Limb (tissue), 2 donors: Measurements from ENCODE around the gene EGF.
"Not testable (repeated sequence)": the region's sequence is repeated elsewhere in the genome, so short reads cannot be mapped to it uniquely, and the experiment has no call there.

Experiments
- DNase-seq, 2 donors: peaks; one replicate each; pipeline ENCODE4 v3.0.0-alpha.2; 2016; ENCODE audit errors: extremely low spot score in 2 of 2

EGF gene

DNA sequence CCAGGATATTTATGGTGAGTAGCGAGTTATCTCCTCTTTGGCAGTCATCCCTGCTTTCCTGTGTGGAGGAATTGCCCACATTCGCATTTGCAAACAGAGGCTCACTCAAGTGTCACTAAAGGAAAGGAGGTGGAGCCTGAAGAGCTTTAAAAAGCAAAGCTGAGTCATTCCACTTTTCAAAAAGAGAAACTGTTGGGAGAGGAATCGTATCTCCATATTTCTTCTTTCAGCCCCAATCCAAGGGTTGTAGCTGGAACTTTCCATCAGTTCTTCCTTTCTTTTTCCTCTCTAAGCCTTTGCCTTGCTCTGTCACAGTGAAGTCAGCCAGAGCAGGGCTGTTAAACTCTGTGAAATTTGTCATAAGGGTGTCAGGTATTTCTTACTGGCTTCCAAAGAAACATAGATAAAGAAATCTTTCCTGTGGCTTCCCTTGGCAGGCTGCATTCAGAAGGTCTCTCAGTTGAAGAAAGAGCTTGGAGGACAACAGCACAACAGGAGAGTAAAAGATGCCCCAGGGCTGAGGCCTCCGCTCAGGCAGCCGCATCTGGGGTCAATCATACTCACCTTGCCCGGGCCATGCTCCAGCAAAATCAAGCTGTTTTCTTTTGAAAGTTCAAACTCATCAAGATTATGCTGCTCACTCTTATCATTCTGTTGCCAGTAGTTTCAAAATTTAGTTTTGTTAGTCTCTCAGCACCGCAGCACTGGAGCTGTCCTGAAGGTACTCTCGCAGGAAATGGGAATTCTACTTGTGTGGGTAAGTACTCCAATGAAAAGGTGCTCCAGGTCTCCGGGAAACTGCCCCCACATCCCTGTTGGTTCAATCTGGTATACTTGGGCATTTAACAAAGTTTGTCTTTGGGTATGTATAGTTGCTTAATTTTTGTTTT, at the start of gene EGF:
Gene EGF (plus strand): TSS at position 178 of the 890 bp plus-strand sequence. CDS start 453 bp downstream, at position 631.
- DNase-seq, result no peak

DNA sequence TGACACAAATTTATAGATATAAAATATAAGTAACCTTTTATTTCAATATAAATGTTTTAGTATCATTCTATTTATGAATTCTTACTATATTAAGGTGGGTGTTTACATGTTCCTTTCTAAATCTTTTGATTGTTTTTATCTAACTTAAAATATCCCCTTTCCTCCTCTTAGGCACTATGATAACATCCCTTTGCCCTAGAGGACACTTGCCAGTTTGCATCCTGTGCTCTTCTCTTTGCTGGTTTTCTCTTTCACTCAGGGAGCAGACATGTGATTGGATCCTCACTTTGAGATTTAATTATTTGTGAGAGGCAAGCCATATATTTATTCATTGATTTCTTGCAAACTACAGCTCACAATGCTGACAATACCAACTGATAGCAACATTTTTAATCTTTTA, 48.5 kb upstream of the EGF start:
- DNase-seq, result no peak

DNA sequence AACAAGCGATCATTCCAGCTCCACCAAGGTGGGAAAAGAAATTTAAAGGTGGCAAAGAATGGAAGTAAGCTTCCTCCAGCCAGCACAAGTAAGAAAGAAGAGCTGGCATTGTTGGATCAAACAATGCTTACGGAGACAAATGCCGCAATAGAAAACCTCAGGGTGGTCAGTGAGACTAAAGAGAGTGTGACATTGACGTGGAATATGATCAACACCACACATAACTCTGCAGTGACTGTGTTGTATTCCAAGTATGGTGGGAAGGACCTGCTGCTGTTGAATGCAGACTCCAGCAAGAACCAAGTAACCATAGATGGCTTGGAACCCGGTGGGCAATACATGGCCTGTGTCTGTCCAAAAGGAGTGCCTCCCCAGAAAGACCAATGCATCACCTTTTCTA, 42.6 kb upstream of the EGF start:
- DNase-seq, result no peak

DNA sequence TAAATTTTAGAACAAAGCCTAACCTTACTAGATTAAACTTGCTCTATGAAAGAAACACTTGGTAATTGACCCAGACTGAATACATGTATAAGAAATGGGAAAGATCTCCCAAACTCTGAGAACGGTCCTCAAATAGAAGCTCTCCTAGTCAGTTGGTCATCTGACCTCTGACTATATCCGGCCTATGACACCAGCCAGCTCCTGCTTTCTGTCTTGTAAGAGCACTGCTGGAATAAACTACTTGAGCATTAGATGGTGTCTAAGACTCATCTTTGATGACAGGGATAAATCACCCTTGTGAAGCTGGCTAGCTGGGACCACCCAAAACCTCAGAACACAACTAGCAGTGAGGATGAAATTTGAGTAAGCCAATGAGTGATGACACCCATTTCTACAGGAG, 40.6 kb upstream of the EGF start:
- no peak for DNase-seq

DNA sequence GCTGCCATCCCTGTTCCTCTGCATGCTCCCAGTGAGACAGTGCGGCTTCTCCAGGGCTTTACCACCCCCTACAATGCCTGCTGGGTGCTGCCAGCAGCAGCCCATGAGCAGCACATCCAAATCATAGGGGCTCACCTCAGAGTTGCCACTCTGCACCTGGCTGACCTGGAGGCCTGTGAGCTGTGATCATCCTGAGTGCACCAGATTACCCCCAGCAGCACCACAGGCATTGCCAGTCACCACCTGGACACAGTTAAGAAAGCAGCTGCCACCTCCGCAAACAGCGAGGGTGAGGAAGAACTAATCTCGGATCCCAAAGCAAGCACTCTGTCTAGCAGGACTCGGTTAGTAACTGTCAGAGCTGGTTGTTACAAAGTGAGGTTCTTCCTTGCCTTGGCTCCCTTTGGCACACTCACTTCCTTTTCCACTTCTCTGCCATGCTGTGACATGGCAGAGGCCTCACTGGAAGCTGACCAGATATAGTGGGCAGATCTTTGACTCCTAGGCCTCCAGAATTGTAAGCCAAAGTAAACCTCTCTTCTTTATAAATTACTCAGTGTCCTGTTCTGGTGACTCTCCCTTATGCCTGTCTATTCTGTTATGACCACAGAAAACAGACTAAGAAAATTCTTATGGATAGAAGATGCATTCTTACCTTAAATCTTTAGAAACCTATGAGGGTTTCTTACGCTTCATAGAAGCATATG, 39.6 kb upstream of the EGF start:
- no peak for DNase-seq

DNA sequence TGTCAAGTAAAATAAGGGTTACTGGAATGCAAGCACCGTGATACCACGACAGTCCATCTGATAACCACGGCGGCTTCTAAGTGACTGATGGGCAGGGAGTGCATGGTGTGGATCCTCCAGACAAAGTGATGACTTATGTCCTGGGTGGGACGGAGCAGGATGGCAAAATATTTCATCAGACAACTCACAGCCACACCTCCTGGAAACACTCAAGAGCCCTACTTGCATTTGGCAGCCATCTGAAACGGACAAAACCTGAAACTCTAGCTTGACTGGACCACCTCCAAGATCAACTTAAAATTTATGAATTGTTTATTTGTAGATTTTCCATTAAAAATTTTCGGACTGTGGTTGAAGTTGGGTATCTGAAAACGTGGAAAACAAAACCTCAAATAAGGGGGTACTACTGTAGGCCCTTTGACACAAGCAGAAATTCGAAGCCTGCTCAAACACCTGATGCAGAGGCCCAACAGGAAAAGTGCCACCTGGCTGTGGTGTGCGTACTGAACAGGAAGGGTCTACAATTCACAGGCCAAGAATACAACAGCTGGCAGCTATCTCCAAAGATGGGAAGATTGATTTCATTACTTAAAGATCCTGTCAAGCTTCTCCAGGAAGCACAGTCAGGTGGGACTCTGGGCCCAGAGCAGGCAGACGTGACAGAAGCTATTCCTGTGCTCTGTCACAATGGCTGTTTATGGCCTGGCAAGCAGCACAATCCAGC, 38.7 kb upstream of the EGF start:
- DNase-seq, result no peak

DNA sequence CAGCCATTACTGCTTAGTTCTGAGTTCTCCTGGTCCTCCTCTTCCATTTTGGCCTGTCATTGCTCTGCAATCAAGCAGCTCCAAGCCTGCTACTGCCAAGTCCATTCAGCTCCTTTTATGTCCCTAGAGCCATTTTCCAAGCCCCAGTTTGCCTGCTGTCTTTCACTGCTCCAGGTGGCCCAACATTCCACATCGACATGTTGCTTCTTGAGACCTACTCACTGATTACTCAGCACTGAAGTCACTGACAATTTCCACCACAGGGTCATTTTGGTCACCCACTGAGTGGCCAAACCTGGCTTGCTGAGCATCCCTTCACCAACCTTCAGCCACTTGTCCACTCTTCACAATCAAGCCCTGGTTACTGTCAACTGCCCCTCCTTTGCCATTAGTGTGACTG, 37.6 kb upstream of the EGF start:
- no peak for DNase-seq

DNA sequence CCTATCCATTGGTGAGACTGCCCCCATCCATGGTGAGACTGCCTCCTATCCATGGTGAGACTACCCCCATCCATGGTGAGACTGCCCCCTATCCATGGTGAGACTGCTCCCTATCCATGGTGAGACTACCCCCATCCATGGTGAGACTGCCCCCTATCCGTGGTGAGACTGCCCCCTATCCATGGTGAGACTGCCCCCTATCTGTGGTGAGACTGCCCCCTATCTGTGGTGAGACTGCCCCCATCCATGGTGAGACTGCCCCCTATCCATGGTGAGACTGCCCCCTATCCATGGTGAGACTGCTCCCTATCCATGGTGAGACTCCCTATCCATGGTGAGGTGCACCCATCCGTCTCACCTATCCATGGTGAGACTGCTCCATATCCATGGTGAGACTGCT, 37.1 kb upstream of the EGF start:
- not testable (repeated sequence) for DNase-seq

DNA sequence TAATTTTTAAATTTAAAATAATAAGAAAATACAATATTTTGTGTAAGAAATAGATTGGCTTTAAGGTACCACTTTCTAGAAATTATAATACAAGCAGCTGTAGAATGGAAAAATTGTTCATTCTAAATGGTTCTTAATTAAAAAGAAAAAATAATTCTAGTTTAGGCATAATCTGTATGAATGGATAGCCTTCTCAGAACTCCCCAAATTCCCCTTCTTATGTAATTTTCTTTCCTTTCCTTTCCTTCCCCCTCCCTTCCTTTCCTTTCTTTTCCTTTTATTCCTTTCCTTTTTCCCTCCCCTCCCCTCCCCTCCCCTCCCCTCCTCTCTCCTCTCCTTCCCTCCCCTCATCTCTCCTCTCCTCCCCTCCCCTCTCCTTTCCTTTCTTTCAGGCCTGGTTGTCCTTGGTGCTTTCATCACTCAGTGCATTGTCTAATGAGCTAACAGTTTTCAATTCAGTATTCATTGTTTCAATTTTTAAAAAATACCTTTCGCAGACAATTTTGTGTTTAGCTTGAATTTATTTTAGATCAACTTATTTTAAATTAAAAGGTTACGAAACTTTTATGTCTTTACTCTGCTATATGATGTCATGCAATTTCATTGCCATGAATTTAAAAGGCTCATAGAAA, 35.9 kb upstream of the EGF start:
- DNase-seq, result no peak

DNA sequence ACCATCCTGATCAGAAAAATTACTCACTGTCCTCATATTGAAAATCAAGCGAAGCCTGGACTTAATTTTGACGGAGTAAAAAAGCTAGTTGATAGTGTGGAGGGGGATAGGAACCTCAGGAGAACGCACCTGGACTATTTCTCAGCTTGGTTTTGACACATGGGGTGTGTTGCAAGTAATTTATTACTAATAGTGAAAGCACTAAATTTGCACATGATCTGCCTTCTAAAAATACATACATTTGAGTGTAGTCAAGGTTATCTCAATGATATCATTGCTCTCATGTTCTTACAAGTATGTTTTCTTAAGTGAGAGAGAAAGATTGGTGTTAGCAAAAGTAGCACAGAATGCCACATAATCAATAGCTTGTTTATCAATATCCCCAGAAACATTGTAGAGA, 35.3 kb upstream of the EGF start:
- DNase-seq, result no peak

DNA sequence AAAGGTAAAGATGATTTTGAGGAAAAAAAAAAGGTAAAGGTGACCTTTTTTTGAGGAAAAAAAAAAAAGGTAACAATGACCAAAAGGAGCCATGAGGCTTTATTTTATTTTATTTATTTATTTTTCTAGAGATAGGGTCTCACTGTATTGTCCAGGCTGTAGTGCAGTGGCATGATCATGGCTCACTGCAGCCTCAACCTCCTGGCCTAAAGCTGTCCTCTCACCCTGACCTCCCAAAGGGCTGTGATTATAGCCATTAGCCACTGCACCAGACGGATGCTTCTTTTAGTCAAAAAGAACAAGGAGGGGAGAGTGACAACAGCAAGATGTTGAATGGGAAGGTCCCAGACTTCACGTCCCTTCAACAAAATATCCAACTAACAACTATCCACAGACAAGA, 34.3 kb upstream of the EGF start:
- DNase-seq, result no peak

DNA sequence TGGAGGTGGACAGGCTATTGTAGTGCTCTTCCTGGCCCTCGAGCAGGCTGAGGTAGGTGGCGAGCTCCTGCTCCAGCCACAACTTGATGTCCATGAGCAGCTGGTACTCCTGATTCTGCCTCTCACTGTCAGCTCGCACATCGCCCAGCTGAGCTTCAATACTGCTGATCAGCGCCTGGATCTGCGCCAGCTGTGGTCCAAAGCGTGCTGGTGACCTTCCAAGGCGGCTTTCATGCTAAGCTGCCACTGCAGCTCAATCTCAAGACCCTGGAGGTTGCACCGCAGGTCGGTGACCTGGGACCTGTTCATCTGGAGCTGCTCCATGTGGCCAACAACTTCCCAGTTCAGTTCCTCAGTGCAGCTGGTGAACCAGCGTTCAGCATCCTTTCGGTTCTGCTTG, 33.6 kb upstream of the EGF start:
- no peak for DNase-seq

DNA sequence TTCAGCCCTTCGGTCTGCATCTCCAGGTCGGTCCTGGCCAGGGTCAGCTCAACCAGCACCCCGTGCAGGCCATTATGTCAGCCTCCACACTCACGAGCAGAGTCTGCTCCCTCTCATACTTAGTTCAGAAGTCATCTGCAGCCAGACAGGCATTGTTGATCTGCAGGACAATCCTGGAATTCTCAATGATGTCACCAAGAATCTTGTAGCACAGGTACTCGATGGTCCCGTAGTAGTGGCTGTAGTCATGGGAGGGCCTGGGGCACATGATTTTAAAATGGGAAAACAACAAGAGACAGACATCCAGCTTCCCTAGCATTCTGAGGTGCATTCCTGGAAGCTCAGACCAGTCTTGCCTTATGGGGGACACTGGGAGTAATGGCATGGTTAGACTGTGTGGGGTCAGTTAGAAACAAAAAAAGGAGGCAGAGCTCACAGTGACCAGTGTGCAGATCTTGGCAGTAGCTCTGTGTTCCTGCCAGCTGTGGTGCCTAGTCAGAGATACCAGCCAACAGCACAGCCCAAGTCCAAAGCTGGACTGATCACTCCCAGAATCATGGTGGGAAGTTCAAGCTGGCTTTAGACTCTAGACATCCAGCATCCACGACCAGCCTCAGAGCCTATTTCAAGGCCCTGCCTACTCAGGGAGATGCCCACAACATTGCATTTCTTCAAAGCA, 32.9 kb upstream of the EGF start:
- no peak for DNase-seq

DNA sequence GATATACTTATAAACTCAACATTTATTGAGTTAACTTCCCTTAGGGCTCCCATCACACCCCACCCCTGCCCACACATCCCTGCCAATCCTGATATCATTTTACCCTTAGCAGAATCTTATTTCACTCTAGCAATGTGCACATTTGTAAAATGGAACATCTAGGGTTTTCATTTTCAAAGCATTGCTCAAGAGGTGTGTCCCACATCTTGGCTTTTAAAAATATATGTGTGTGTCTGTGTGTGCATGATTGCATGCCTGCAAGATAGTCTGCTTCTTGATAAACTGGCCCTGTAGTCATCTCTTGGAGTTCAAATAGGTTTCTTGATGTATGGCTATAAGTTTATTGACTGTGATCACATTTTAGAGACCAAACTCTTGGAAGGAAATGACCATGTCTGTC, 26.4 kb upstream of the EGF start:
- DNase-seq, result no peak

DNA sequence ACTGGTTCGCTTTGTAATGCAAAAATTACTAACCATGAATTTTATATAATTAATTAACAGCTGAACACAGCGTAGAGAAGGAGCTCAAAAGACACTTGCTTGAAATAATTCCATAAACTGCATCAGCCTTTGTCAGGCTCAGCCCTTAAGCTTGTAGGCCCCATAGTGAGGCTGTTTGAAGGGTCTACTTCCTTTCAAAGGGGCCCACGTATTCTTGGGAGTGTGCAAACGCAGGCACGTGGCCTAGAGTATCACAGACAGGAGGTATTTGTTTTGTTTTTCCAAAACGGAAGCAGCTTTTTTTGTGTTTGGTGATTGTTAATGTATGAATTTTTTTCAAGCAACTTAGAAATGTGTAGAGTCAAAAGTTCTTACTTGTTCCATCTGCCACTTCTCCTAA, 25.6 kb upstream of the EGF start:
- DNase-seq, result no peak

DNA sequence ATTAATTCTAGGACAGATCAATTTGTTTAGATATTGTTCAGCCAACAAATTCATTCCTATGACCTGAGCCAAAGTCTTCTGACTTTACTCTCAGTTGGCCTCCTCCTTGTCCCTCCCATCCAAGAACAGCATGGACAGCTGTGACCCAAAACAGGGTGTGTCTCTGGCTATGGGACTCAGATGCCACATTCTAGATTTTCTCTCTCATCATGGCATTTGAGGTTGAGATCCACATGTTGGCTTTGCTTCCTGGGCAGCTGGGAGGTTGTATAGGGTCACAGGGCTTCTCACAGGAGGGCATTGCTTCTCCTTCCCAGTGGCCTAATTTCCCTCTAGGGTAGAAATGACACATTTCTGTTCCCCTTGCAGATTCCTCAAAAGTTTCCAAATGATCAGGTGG, 22.6 kb upstream of the EGF start:
- DNase-seq, result no peak

DNA sequence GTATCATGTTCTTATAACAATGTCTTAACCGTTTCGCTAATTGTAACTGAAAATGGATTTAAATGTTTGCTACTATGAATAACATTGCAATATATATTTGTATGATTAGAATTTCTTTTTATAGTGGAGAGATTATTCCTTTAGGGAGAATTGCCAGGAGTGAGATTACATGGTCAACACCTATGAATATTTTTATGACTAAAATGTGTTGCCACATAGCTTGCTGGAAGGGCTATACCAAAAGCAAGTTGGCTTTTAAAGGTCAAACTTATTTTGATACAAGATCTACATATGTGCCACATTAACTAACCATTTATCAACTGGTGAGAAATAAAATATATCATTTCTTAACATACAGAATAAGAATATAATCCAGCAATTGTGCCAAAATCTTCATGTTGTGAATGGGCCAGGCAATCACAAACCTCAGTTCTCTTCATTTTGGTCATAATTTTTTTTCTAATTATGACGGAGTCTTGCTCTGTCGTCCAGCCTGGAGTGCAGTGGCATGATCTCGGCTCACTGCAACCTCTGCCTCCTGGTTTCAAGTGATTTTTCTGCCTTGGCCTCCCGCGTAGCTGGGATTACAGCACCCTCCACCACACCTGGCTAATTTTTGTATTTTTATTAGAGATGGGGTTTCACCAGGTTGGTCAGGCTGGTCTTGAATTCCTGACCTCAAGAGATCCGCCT, 10.0 kb upstream of the EGF start:
- no peak for DNase-seq

DNA sequence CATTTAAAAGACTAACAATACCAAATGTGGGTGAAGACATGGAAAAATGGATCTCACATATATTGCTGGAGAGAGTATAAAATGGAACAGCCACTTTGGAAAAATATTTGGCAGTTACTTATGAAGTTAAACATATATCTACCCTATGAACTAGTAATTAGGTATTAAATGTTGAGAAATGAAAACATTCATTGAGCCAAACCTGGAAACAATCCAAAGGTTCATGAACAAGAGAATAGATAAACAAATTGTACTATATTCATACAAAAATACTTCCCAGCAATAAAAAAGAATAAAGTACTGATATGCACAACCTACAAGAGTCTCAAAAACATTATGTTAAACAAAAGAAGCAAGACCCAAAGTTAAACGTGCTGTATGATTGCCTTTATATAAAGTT, 4.0 kb upstream of the EGF start:
- no peak for DNase-seq

DNA sequence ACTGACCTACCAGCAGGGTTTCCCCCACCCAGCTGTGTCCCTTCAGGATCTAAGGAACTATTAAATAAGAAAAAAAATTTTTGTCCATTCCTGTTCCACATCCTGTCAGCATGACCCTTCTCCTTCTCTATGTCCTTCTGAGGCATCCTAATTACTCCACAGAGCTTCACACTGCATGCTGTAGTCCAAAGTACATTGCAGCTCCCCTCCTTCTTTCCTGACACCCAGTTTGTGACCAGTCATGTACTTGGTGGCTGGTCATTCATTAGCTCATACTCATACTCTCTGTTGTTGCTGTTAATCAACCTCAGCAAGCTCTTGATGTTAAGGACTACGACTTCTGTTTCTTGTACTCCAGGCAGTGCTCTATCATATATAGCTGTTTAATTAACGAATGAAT, 2.4 kb upstream of the EGF start:
- DNase-seq, result no peak

DNA sequence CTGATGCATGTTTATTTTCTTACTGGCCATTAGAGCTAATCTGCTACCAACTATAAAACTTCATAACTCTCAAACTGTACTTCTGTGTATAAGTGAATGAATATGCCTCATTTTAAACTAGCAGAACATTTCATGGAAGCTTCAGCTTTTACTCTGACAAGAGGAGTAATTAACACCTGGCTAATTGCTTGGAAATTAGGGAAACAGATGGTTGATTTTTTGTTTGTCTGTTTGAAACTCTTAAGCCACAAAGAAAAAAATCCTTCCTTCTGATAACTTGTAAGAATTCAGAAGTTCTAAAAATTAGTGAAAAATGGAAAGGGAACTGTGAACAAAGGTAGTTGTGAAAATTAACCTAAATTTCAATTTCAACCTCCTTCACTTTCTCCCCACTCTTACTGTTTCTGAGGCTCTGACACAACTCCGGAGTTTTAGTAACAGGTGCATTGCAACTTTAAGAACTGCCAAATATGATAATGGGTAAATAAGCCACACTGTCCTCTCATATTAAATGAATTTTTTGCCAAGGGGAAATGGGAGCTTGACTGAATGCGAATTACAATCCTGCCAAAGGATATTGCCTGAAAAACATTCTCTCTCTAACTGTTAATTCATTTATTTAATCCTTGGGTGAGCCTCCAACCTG, 1.0 kb downstream of the EGF start:
- no peak for DNase-seq
